KG1 (cell line): ENCODE measurements around the gene PRKN.

Source experiments
- DNase-seq: peaks from one replicate; lab custom pipeline; 2025; lab: John Stamatoyannopoulos, UW

The PRKN gene

DNA sequence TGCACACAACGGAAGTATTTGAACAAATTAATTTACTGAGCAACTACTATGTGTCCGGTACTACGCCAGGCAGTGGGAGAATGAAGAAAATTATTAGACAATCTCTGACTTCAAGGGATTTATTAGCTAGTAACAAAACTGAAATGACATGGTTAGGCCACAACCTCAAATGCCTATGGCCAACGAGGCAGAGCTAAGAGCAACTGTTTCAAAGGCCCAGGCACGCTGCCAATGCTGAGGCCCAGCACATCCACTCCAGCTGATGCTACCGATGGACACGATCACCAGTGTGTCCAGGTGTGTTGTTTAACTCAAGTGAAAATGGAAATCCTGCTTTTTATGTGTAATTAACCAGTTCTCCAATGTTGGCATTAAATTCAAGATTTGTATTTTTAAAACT is 420.9 kb downstream of the PRKN start:
- no peak for DNase-seq

DNA sequence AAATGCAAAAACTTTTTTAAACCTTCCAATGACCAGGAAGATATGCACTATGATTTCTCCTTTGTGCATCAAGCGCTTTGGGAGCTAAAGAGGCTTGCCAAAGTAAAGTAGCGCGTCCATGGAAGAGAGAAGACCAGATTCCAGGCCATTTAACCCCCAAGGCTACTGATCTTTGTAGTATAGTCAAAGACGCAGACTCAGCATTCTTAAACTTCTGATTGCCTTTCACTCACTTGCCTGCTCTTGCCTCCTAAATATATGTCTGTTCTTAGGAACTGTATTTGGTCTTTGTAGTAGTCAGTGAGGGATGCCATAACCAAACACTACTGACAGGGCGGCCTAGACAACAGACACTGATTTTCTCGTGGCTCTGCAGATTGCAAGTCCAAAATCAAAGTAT is 426.4 kb downstream of the PRKN start:
- DNase-seq: no peak

DNA sequence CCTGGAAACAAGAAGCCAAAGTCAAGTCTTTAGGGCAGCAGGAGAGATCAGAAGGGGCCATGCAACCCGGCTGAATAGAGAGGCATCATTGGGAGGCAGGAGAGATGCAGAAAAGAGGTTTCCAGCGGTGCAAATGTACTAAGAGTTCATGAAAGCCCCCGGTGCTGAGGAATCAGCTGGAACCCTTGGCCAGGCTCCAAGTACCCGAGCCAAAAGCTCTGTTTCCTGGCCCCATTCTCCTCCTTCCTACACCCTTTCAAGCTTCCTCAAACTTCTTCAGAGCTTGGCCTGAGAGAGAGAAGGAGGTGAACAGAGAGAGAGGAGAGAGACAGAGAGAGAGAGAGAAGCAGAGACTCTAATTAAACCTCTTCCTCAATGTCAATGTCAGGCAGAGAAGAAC is 433.5 kb downstream of the PRKN start:
- no peak for DNase-seq

DNA sequence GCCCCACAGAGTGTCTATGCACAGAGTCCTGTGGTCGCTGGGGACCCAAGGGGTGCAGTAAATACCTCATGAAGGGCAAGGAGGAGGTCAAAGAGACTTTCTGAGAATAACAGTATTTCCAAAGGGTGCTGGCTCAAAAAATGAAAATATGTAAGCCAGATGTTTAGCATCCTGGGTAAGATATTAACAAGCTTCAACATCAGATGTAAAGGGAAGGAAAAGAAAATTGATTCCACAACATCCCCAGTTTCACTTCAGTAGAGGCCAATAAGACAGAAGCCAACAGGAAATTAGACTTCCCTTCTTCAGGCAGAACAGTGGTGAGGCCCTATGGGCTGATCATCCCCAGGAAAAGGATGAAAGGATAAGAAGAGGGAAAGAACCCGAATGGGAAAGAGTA is 434.7 kb downstream of the PRKN start:
- no peak for DNase-seq

DNA sequence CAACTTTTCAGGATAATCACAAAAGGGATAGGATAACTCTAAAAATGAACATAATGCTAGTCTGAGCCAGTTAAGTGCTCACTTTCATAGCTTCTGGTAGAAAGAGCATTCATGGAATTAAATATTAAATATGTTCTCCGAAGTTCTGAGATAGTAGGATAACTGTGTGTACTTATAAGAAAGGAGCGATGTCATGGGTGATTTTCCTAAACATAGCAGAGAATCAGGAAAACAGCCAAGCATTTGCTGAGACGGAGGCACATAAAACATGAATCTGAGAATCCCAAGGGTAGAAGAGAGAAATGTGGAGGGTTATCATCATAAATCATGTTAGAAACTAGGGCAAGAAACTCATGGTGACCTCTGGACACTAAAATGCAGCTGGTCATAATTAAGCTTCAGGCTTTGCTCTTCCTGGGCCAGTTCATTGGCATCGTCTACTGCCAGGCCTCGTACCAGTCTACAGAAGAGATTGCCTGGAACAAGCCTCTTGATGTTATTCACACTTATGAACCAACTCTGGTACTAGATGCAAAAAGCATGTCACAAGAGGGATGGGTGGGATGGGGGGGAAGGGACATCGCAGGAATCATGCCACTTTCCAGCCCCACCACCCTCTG is 436.6 kb downstream of the PRKN start:
- DNase-seq: no peak

DNA sequence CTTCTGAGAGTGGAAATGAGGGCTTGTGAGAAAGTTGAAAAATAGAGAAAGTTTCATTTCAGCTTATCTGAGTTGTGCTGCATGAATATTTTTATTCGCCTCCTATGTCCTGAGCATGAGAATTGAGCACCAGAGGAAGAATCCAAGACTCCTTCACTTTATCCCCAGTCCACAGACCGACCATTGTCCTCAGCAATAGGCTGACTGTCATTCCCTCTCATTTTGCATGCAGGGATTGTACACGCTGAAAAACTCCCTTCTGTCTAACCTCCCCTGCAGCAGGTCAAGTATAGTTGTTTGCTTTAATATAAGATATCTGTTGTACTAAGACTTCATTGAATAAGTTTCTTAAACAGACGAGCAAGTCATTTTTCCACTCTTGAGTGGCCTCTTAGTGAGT is 437.6 kb downstream of the PRKN start:
- no peak for DNase-seq

DNA sequence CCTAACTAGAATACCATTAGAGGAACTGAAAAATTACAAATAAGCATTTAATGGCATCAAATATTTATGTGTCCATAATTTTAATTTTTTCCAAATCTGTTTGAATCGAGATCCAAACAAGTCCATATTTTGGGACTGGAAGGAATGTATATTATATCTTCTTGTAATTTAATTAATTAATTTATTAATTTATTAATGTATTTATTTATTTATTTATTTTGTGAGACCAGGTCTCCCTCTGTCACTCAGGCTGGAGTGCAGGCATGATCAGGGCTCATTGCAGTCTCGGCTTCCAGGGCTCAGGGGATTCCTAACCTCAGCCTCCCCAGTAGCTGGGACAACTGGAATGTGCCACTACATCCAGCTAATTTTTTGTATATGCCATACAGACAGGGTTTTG is 453.6 kb downstream of the PRKN start:
- no peak for DNase-seq

DNA sequence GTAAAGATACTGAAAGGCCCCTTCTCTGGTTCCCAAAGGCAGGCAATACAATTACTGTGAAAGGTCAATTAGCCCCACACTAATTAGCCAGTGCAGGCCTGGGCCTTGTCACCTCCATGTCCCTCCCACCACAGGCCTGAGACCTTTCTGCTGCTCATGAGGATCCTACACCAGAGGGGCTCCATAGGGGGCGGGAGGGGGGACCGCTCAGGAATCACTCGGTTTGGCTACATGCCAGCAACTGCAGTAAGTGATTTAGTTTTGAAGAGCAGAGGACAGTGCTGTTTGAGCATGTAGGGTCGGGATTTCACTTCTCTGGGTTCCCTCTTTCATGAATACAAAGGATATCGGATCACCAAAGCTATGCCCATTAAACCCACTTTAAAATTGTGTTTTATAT is 455.6 kb downstream of the PRKN start:
- DNase-seq: no peak

DNA sequence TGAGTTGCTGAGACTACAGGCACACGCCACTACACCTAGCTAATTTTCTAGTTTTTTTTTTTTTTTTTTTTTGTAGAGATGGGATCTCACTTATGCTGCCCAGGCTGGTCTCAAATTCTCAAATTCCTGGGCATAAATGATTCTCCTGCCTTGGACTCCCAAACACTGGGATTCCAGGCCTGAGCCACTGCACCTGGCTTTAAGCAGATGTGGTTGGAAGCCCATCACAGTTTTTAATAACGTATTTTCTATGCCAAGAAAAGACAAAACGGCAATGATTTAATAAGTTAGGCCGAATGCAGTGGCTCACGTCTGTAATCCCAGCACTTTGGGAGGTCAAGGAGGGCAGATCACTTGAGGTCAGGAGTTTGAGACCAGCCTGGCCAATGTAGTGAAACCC is 456.6 kb downstream of the PRKN start:
- DNase-seq: no peak

DNA sequence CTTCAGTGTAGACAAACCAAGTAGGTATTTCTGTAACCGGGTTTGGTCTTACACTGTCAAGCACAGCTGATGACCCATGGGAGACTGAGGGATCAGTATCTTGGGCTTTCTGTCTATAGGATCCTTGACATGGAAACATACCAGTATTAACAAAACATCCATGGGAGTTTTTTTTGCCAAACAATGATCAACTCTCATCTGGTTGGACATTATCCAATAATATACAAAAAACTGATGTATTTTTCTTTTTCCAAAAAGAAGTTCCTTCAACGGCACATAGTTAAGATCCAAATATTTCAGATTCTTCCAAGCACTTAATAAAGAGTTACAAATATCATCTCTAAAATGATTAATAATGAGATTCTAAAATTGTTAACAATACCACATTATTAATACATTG is 459.9 kb downstream of the PRKN start:
- no peak for DNase-seq

DNA sequence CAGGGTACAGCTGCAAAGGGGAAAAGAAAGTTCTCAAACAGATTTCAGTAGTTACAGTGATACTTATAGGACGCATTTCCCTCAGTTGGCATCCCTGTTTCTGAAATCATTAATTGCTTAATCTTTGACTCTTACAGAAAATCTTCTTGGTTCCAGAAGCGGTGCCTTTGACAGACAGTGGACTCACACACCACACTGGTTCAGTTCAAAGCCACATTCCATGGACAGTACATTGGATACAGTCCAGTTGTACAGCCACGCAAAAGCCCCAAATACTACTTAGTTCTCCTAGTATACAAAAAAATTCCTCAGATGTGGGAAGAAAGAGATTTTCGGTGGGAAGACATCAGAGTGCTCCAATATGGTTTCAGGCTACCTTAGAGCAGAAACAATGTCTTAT is 460.4 kb downstream of the PRKN start:
- no peak for DNase-seq

DNA sequence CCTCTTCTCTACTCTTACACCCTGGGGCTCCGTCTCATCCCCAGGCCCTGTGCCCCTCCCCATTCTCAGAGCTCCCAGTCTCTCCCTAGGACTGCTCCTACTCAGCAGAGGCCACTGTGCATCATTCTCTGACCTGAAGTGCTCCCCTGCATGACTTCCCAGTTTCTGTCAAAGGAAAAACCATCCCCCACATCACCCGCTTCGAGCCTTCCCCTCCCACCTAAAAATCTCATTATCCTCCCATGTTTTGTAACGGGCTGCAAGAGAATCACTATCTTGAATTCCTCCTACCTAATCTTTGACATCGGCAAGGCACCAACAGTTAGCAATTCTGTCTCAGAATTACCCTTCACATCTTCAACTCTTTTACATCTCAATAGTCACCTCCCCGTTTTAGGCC is 463.0 kb downstream of the PRKN start:
- DNase-seq: no peak

DNA sequence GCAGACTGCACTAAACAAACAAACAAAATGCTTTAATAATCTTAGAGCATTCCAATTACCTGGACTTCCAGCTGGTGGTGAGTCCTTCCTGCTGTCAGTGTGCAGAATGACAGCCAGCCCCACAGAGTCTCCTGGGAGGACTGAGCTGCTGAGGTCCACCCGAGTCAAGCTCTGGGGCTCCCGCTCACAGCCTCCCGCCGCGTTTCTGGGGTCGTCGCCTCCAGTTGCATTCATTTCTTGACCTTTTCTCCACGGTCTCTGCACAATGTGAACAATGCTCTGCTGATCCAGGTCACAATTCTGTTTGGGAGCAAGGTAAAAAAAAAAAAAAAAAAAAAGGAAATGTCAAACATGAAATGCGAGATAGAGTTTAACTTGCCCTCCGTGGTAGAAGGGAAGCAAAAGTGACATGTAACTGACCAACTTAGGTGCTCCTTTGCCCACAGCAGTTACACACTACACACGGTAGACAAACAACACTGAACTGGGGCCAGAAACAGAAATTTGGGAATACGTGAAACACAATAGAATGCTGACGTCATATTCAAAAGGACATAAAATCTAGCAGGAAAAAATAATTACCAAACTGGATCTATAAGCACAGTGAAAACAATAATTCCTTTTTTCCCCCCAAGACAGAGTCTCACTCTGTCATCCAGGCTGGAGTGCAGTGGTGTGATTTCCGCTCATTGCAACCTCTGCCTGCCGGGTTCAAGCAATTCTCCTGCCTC is 464.9 kb downstream of the PRKN start:
- DNase-seq: no peak

DNA sequence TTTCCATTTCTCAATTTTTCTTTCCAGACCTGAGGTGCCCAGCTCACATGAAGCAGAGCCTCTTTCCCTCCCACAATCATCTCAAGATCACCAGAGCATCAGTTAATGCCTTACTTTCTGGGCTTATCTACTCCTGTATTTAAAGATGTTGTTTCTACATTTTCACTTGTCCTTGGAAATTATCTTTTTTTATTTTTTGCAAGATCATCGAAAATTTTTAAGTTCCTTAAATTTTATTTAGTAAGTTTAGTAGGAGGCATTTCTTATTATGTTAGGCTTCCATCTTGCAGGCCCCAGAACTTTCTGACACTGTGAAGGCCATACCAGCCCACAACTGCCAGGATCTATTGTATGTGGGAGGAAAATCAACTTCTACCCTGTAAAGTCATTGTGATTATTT is 466.0 kb downstream of the PRKN start:
- DNase-seq: no peak

DNA sequence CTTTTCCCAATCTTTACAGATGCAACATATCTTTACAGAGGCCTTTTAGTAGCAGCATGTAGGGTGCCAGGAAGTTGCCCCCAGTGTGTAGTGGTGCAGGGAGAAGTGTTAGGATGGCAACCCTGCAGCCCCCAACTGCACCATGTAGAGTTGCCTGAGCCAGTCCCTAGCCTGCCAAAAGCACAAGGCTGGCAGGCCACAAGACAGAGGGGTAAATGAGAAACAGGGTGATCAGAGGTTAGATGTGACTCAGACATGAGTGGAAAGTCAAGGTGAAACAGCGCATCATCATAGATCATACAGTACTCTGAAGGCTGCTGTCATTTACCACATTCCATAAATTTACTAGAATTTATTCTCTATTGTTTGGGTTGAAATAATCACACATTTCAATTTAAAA is 467.5 kb downstream of the PRKN start:
- DNase-seq: no peak

DNA sequence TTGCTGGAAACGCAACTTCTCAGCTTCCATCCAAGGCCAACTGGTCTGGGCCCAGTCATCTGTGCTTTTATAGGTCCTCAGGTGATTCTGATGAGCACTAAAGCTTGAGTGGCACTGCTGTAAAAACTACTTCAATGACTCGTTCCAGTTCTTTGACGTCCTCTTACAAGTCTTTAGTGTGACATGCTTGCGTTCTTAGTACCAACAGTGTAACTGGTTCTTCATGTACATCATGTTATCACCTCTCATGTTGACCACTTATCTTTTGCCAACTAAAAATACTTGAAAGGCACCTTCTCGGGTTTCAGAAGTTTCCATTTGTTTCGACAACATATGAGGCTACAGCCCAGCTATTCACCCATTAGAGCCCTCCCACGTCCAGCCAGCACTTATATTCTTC is 468.9 kb downstream of the PRKN start:
- DNase-seq: no peak

DNA sequence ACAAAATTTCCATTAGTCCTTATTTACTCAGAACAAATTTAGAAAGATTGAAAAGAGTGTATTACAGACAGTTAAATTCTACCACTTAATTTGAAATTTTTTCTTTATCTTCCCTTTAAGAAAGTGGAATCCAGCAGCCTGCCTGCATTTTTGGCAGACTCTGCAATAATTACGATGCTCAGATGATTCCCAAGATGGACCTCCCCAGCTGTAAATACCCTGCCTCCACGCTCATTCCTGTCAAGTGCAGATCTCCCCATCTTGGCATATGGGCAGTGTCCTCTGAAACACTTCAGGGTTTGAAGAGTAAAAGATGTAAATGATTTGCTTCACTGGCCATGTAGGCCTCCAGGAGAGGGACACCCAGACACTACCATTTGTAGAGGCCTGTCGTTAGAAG is 471.2 kb downstream of the PRKN start:
- no peak for DNase-seq

DNA sequence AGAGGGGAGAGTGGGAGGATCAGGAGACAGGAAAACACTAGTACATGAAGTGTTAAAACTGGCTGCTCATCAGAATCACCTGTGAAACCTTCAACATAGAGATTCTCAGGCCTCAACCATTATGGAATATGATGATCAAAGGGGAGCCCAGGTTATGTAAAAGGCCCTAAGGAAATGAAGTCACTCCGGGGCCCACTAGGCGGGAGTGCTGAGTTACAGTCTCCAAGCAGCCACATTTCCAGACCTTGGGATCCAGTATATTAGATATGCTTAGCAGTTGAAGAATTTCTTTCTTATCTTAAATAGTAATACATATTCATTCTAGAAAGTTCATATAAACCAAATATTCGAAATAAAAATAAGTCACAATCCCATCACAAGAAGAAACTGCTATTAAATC is 476.3 kb downstream of the PRKN start:
- DNase-seq: no peak

DNA sequence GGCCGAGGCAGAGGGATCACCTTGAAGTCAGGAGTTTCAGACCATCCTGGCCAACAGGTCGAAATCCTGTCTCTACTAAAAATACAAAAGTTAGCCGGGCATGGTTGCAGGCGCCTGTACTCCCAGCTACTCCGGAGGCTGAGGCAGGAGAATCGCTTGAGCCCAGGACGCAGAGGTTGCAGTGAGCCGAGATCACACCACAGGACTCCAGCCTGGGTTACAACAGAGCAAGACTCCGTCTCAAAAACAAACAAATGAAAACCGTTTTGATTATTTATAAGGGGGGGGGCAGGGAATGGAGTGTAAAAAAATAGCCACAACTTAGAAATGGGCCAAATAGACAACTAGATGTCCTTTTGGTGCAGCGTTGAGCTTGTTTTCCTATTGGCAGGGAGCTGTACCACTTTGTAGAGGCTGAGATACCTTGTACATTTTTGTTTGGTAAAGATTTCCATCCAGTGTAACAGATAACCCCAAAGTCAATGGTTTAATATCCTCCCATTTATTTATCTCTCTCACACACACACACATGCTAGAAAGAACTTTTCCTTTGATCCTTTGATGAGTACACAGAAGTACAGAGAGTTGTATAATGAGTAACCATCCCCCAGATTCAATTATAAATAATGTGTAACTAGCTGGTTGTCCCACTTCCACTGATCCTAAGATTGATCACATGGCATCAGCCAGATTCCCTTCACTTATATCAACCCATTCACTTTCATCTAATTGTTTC is 477.5 kb downstream of the PRKN start:
- no peak for DNase-seq

DNA sequence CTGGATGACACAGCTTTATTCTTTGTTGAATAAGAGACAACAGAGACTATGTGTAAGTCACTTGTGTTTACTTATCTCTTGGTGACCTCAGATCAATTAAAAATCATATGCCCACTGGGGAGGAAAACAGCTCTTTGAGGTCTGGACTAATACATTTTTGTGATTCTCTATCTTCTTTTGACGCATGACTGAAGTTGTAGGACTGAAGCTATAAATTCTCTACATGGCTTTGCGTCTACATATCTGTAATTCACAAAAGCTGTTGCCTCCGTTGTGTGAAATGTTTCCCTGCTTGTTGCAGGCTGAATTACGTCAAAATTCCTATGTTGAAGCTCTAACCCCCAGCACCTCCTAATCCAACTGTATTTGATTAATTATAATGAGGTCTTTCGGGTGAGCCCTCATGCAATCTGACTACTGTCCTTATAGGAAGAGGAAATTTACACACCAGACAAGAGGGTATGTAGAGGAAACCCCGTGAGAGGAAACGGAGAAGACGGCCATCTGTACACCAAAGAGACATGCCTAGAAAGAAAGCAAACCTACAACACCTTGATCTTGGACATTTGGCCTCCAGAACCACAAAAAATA is 481.6 kb downstream of the PRKN start:
- no peak for DNase-seq

DNA sequence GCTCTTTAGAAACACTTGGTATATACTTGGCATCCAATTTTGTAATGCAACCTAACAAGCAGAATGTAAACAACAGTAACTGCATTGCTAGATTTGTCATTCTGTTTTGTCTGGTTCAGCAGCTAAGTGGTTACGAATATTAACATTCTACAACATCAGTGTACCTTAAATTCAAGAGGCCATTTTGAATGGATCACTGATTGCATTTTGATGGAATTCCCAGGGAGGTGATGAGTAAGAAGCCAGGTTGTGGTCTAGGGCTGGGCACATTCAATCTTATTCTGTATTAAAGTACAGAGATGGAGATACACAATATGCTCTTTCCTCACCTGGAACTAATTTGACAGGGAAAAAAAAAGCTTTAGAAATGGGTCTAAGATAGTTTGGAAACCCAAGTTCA is 483.5 kb downstream of the PRKN start:
- no peak for DNase-seq

DNA sequence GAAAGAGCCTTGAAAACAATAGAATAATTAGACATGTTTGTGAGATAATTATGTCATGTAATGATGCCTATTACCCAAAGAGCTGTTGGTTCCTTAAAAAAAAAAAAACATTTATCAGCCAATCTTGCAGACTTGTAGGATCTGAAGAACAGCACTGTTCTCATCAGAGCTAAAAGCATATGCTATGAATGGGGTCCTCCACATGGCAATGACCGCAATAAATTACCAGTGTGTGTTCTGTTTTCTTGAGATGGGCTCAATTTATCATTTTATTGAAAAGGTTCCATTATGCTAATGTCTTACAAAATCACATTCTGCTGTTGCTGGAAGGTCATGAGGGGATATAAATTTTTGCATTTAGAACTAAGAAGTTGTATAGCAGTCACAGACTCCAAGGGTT is 484.7 kb downstream of the PRKN start:
- DNase-seq: no peak

DNA sequence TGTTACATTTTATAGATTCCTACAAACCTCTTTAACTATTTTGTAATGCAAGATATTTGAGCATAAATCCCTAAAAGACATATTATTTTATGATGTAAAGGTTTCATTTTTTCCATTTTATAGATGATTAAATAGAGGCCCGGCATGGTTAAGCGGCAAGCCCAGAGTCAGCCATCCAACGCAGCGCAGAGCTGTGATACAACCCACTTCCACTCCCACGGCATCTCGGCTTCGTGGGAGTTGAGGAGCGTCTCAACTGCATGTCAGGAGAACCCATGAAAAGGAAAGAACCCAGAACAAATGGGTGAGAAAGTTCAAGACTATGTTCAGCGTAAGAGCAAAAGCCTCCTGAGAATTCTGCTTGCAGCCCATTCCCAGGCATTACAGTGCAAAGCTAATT is 488.2 kb downstream of the PRKN start:
- no peak for DNase-seq
